HT1080 (cell line): Measurements from ENCODE around the gene SIRT7. TPM values are rescaled to one million over a fixed set of nuclear protein-coding genes. Genes with fewer than 3 reads are reported as not detected.

Experiments
- DNase-seq: peaks from one replicate; pipeline ENCODE4 v3.0.0-alpha.2; 2015; ENCODE audit warnings: low read depth
- total RNA-seq: library from RNA; depleted of rRNA; stranded (reverse); fragments of >200 nt; shearing (Covaris generic); gene quantifications from 2 replicates; pipeline ENCODE4 v1.2.3, GENCODE V29; 2014; rRNA removed

Gene SIRT7
- total RNA-seq, 1 experiment from 2014 or later, result 19.4 TPM

DNA sequence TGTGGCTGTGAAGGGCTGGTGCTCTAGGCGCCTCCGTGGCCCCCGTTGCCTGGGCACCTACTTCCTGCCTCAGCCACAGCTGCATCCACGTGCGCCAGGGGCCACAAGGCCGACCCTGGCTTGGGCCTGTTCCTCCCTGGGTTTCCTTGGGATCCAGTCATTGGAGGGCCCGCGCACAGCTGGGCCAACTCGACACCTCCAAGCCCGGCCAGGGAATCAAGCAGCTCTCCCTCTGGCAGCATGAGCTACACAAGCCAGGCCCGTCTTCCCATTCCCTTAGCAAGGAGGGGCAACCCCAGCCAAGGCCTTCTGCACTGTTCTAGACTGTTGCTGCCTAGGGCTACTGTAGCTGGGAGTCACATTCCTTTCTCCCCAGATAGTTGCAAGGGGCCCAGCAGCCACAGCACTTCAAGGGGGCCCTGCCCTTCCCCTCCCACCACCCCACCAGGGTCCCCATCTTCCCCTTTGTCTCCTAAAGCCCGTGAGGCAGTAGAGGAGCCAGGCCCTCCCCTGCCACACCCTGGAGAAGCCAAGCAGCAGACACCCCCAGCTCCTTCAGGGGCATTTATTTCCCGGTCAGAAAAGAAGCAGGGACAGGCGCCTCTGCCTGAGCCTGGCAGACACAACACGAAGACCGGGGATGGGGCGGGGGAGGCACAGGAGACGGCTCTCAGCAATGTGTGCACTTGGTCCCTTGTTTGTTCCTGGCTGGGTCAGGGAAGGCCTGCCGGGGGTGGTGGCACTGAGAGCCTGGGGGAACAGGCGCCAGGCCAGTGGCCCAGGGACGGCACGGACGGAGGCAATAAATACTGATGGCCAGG is 50.6 kb downstream of the SIRT7 start:
- DNase-seq, result peak; percentile 59

- no peak for DNase-seq
Measured at GRCh38 chr17:81866440-81867169, 51.4 kb downstream of the SIRT7 start.

DNA sequence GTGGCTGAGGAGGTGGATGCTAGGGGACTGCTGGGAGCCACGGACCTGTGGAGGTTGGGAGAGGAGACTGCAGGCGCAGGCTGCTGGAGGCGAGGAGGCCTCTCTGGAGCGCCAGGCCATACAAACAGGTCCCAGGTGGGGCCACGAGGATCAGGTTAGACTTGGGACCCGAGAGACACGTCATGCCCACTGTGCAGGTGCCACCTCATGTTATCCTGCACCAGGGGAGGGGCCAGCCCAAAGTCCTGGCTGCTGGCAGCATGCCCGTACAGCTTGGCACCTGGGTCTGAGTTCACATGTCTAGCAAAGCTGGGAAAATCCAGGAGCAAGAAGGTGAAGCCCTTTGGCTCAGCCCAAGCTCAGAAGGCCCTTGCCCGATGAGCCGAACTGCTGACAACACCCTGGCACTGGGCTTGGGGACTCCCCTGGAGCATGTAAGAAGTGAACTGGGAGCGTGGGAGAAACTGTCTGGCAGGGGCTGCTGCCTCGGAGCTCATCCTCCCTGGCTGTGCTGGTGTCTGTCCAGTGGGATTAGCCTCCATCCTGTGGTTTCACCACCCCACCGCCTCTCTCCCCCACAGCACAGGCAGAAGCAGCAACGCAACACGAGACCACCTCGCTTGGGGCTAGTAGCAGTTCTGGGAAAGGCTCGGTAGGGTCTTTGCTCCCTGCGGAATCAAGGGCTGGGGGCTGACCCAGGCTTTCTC is 52.1 kb downstream of the SIRT7 start:
- no peak for DNase-seq

DNA sequence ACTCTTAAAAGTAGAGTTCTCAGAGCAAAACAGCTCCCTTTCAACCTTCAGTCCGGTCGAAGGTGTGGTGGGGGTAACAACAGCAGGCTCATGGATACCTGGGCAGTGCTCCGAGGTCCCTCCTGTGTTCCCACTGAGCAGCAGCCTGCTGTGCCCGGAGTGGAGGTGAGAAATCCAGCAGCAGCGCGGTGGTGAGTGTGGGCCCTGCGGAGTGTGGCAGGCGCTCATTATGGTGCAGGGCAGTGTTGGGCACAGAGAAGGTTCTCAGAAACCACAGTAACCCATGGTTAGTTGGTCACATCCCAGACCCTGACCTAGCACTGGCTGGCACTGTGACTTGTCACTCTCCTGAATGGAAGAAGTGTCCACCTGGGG is 52.6 kb downstream of the SIRT7 start:
- DNase-seq, result no peak

GRCh38 chr17:81863833-81864768 is 53.9 kb downstream of the SIRT7 start:
- DNase-seq, result no peak

DNA sequence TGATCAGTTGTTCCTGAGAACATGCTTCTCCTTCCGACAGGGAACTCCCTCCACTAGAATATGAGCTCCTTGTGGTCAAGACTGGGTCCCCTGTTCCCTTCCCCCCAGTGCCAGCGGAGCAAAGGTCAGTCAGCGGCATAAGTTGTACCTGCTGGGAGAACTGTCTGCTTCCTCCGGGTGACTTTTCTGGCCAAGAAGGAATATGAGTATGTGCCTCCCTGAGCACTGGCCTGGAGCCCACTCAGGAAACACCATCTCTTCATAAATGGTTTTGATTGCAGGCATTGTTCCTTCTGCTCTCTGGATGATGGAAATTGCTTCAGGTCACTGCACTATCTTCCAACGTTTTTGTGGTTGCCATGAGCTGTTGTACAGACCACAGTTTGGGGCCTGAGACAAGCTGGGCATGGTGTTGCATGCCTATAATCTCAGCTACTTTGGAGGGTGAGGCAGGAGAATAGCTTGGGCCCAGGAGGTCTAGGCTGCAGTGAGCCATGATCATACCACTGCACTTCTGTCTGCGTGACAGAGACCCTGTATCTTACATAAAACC is 54.8 kb downstream of the SIRT7 start:
- DNase-seq, result no peak

Other genes starting within 250 kb of the SIRT7 start
- 47.9 and 59.7 TPM in 2 replicates for gene ARL16, start 234.4 kb downstream of the SIRT7 start, total RNA-seq
- gene HGS, start 234.2 kb downstream of the SIRT7 start, total RNA-seq, result 165 and 172 TPM in 2 replicates
- gene MRPL12, start 214.8 kb downstream of the SIRT7 start, total RNA-seq, result 51.9 and 57.7 TPM in 2 replicates
- gene SLC25A10, start 205.9 kb downstream of the SIRT7 start, total RNA-seq, result 96.9 and 106 TPM in 2 replicates
- not detected in 2 replicates for gene GCGR, start 114.0 kb downstream of the SIRT7 start, total RNA-seq
- 81.9 and 87.0 TPM in 2 replicates for gene MCRIP1, start 84.9 kb downstream of the SIRT7 start, total RNA-seq
- gene PPP1R27, start 83.1 kb downstream of the SIRT7 start, total RNA-seq, result 0.47 TPM in 1 of 2 replicates, not detected in the other
- 784 and 825 TPM in 2 replicates for gene P4HB, start 57.6 kb downstream of the SIRT7 start, total RNA-seq
- 206 and 315 TPM in 2 replicates for gene ARHGDIA, start 46.8 kb downstream of the SIRT7 start, total RNA-seq
- 311 and 338 TPM in 2 replicates for gene ALYREF, start 26.6 kb downstream of the SIRT7 start, total RNA-seq
- 100 and 133 TPM in 2 replicates for gene ANAPC11, start 26.5 kb downstream of the SIRT7 start, total RNA-seq
- 0.13 and 0.34 TPM in 2 replicates for gene NPB, start 15.9 kb downstream of the SIRT7 start, total RNA-seq
- gene PCYT2, start 6.8 kb downstream of the SIRT7 start, total RNA-seq, result 27.6 and 34.8 TPM in 2 replicates
- gene MAFG, start 9.6 kb upstream of the SIRT7 start, total RNA-seq, result 19.2 and 21.1 TPM in 2 replicates
- 58.8 and 67.1 TPM in 2 replicates for gene PYCR1, start 19.1 kb upstream of the SIRT7 start, total RNA-seq
- not detected in 2 replicates for gene MYADML2, start 29.1 kb upstream of the SIRT7 start, total RNA-seq
- gene NOTUM, start 43.0 kb upstream of the SIRT7 start, total RNA-seq, result not detected in 2 replicates
- gene ASPSCR1, start 59.5 kb upstream of the SIRT7 start, total RNA-seq, result 41.2 and 49.3 TPM in 2 replicates
- 97.0 and 172 TPM in 2 replicates for gene CENPX, start 104.7 kb upstream of the SIRT7 start, total RNA-seq
- gene LRRC45, start 105.1 kb upstream of the SIRT7 start, total RNA-seq, result 16.1 and 17.2 TPM in 2 replicates
- 41.7 and 46.9 TPM in 2 replicates for gene RAC3, start 113.5 kb upstream of the SIRT7 start, total RNA-seq
- gene DCXR, start 119.5 kb upstream of the SIRT7 start, total RNA-seq, result 75.1 and 83.5 TPM in 2 replicates
- 21.9 and 31.5 TPM in 2 replicates for gene RFNG, start 133.6 kb upstream of the SIRT7 start, total RNA-seq
- gene GPS1, start 133.7 kb upstream of the SIRT7 start, total RNA-seq, result 240 and 272 TPM in 2 replicates
- gene DUS1L, start 147.6 kb upstream of the SIRT7 start, total RNA-seq, result 114 and 122 TPM in 2 replicates
- gene FASN, start 180.1 kb upstream of the SIRT7 start, total RNA-seq, result 140 and 151 TPM in 2 replicates